WTC11 (cell line): ENCODE measurements around the gene FHIT. TPM values are rescaled to one million over a fixed set of nuclear protein-coding genes. Genes with fewer than 3 reads are reported as not detected.

ENCODE experiments used
- ATAC-seq: fragments of 200-7000 bp; cut with Tn5 transposase; 2 replicates; pipeline ENCODE4 v1.10.0; 2021; ENCODE audit warnings: mild to moderate bottlenecking, moderate library complexity
- CTCF ChIA-PET: fragments of 300-600 bp; sonication (Branson Sonifier 250); formaldehyde crosslinking; loops from one replicate; lab custom pipeline; 2021; ENCODE audit warnings: antibody characterized with exemption; lab: Charles Lee
- POLR2A ChIA-PET: fragments of 350-600 bp; sonication (Branson Sonifier 250); formaldehyde crosslinking; loops from one replicate; lab custom pipeline; 2021; ENCODE audit warnings: antibody characterized with exemption; lab: Charles Lee
- DNase-seq: peaks from one replicate; pipeline ENCODE4 v3.0.0; 2021; ENCODE audit warnings: low spot score
- H3K27ac Mint-ChIP-seq: 2 replicates; pipeline ENCODE4 v1.8.0; 2021; ENCODE audit warnings: mixed read lengths
- H3K27me3 Mint-ChIP-seq: 2 replicates; pipeline ENCODE4 v1.8.0; 2021; ENCODE audit warnings: low read depth, mild to moderate bottlenecking, moderate library complexity, mixed read lengths
- H3K36me3 Mint-ChIP-seq: 2 replicates; pipeline ENCODE4 v1.8.0; 2021; ENCODE audit warnings: mixed read lengths
- H3K4me1 Mint-ChIP-seq: 2 replicates; pipeline ENCODE4 v1.8.0; 2022; ENCODE audit warnings: mixed read lengths
- H3K4me3 Mint-ChIP-seq: 2 replicates; pipeline ENCODE4 v1.8.0; 2021; ENCODE audit warnings: mild to moderate bottlenecking, moderate library complexity, mixed read lengths
- H3K9me3 Mint-ChIP-seq: 2 replicates; pipeline ENCODE4 v1.8.0; 2021; ENCODE audit warnings: mixed read lengths
- ATF6 ChIP-seq: sonication (generic); formaldehyde crosslinking; IDR thresholded peaks from 2 replicates; pipeline ENCODE4 v1.8.1; 2023; ENCODE audit warnings: mild to moderate bottlenecking, missing genetic modification reagents
- CTCF ChIP-seq: fragments of 200-600 bp; IDR thresholded peaks from 2 replicates; pipeline ENCODE4 v1.8.0; 2022; ENCODE audit warnings: antibody characterized with exemption
- E2F1 ChIP-seq: sonication (generic); formaldehyde crosslinking; IDR thresholded peaks from 2 replicates; pipeline ENCODE4 v1.8.0; 2022; ENCODE audit warnings: mild to moderate bottlenecking, missing genetic modification reagents
- ERG ChIP-seq: fragments of 250-450 bp; sonication (Bioruptor Pico); IDR thresholded peaks from 2 replicates; pipeline ENCODE4 v1.8.0; 2021; ENCODE audit warnings: mild to moderate bottlenecking
- ESRRA ChIP-seq: sonication (generic); formaldehyde crosslinking; IDR thresholded peaks from 2 replicates; pipeline ENCODE4 v1.8.1; 2022; ENCODE audit warnings: mild to moderate bottlenecking, missing genetic modification reagents, borderline replicate concordance
- FOXJ3 ChIP-seq: sonication (generic); formaldehyde crosslinking; IDR thresholded peaks from 2 replicates; pipeline ENCODE4 v1.9.0; 2021; ENCODE audit warnings: missing genetic modification reagents, mild to moderate bottlenecking, borderline replicate concordance
- FOXK1 ChIP-seq: sonication (generic); formaldehyde crosslinking; IDR thresholded peaks from 2 replicates; pipeline ENCODE4 v1.8.0; 2022; ENCODE audit warnings: mild to moderate bottlenecking, moderate library complexity, missing genetic modification reagents
- GTF2I ChIP-seq: fragments of 250-450 bp; sonication (Bioruptor Pico); conservative IDR thresholded peaks from 2 replicates; pipeline ENCODE4 v1.4.0; 2021; ENCODE audit warnings: mild to moderate bottlenecking
- HMGA2 ChIP-seq: fragments of 250-450 bp; sonication (Bioruptor Pico); IDR thresholded peaks from 2 replicates; pipeline ENCODE4 v1.4.0; 2021; ENCODE audit warnings: mild to moderate bottlenecking, moderate library complexity
- MLX ChIP-seq: sonication (generic); formaldehyde crosslinking; IDR thresholded peaks from 2 replicates; pipeline ENCODE4 v1.8.1; 2023; ENCODE audit warnings: mild to moderate bottlenecking, missing genetic modification reagents, moderate library complexity
- MXD4 ChIP-seq: fragments of 250-450 bp; sonication (Bioruptor Pico); IDR thresholded peaks from 2 replicates; pipeline ENCODE4 v1.8.0; 2021; ENCODE audit warnings: mild to moderate bottlenecking, moderate library complexity, borderline replicate concordance
- NFYB ChIP-seq: sonication (generic); formaldehyde crosslinking; conservative IDR thresholded peaks from 2 replicates; pipeline ENCODE4 v1.8.0; 2022; ENCODE audit warnings: low read depth, missing genetic modification reagents
- OVOL2 ChIP-seq: fragments of 250-450 bp; sonication (Bioruptor Pico); IDR thresholded peaks from 2 replicates; pipeline ENCODE4 v1.9.0; 2021; ENCODE audit warnings: mild to moderate bottlenecking, borderline replicate concordance
- RELA ChIP-seq: sonication (generic); formaldehyde crosslinking; IDR thresholded peaks from 2 replicates; pipeline ENCODE4 v1.8.1; 2022; ENCODE audit warnings: missing genetic modification reagents, mild to moderate bottlenecking, borderline replicate concordance
- RORB ChIP-seq: fragments of 250-450 bp; sonication (Bioruptor Pico); IDR thresholded peaks from 2 replicates; pipeline ENCODE4 v1.9.0; 2021; ENCODE audit warnings: mild to moderate bottlenecking
- SP1 ChIP-seq: sonication (generic); formaldehyde crosslinking; conservative IDR thresholded peaks from 2 replicates; pipeline ENCODE4 v1.8.1; 2022; ENCODE audit warnings: missing genetic modification reagents
- TCF7 ChIP-seq: sonication (generic); formaldehyde crosslinking; IDR thresholded peaks from 2 replicates; pipeline ENCODE4 v1.8.0; 2022; ENCODE audit warnings: mild to moderate bottlenecking, low read depth, missing genetic modification reagents, moderate library complexity
- TEAD4 ChIP-seq: sonication (generic); formaldehyde crosslinking; IDR thresholded peaks from 2 replicates; pipeline ENCODE4 v1.8.0; 2022; ENCODE audit warnings: mild to moderate bottlenecking, missing genetic modification reagents
- ZBTB43 ChIP-seq: sonication (generic); formaldehyde crosslinking; IDR thresholded peaks from 2 replicates; pipeline ENCODE4 v1.8.1; 2023; ENCODE audit warnings: mild to moderate bottlenecking, missing genetic modification reagents
- ZMAT4 ChIP-seq: fragments of 250-450 bp; sonication (Bioruptor Pico); IDR thresholded peaks from 2 replicates; pipeline ENCODE4 v1.9.0; 2021; ENCODE audit warnings: mild to moderate bottlenecking
- ZNF232 ChIP-seq: sonication (generic); formaldehyde crosslinking; IDR thresholded peaks from 2 replicates; pipeline ENCODE4 v1.8.0; 2022; ENCODE audit warnings: mild to moderate bottlenecking, missing genetic modification reagents
- ZNF416 ChIP-seq: fragments of 250-450 bp; sonication (Bioruptor Pico); IDR thresholded peaks from 2 replicates; pipeline ENCODE4 v1.9.0; 2021; ENCODE audit warnings: mild to moderate bottlenecking, inconsistent platforms
- ZNF512 ChIP-seq: sonication (generic); formaldehyde crosslinking; IDR thresholded peaks from 2 replicates; pipeline ENCODE4 v1.8.1; 2022; ENCODE audit warnings: missing genetic modification reagents, borderline replicate concordance
- ZNF671 ChIP-seq: fragments of 250-450 bp; sonication (Bioruptor Pico); IDR thresholded peaks from 2 replicates; pipeline ENCODE4 v1.8.0; 2021; ENCODE audit warnings: mild to moderate bottlenecking
- total RNA-seq: library from RNA; stranded (reverse); gene quantifications from 3 replicates; pipeline ENCODE4 v1.2.3, GENCODE V29; 2021

The FHIT gene
- total RNA-seq, 1 experiment from 2014 or later = 2.6 TPM

GRCh38 chr3:60015032-60015705 is 1236.1 kb downstream of the FHIT start:
- H3K9me3 Mint-ChIP-seq = 0 out of 2 replicates have a peak, but pooled peaks cover 10% of the 10 kb centered on the region
- POLR2A ChIA-PET = no interaction called here
- H3K27me3 Mint-ChIP-seq = no peaks in the 10 kb centered on the region
- no peak overlapping the region for H3K4me3 Mint-ChIP-seq
- CTCF ChIA-PET = no interaction called here
- TF ChIP-seq NFYB (CRISPR knock-in tag) (no peak), ESRRA (CRISPR knock-in tag) (no peak), ATF6 (CRISPR knock-in tag) (no peak), ZNF671 (CRISPR knock-in tag) (no peak), GTF2I (CRISPR knock-in tag) (no peak), ZNF232 (CRISPR knock-in tag) (no peak), ZBTB43 (CRISPR knock-in tag) (no peak), SP1 (CRISPR knock-in tag) (no peak)
- TF ChIP-seq, all 79 proteins: peak for 0
- ATAC-seq = no peak
- peaks cover 14% of the 10 kb centered on the region for H3K4me1 Mint-ChIP-seq
- H3K36me3 Mint-ChIP-seq = no peaks in the 10 kb centered on the region
- DNase-seq = no peak
- no peak overlapping the region for H3K27ac Mint-ChIP-seq

GRCh38 chr3:60013241-60013640 is 1238.0 kb downstream of the FHIT start:
- DNase-seq = no peak
- CTCF ChIA-PET = no interaction called here
- ATAC-seq = no peak
- TF ChIP-seq E2F1 (no peak), TEAD4 (CRISPR knock-in tag) (no peak), ZNF671 (CRISPR knock-in tag) (no peak), FOXJ3 (CRISPR knock-in tag) (no peak), ZNF416 (CRISPR knock-in tag) (no peak), TCF7 (CRISPR knock-in tag) (no peak), ERG (CRISPR knock-in tag) (no peak), RELA (CRISPR knock-in tag) (no peak), MXD4 (CRISPR knock-in tag) (no peak), NFYB (CRISPR knock-in tag) (no peak), ZMAT4 (CRISPR knock-in tag) (no peak), MLX (CRISPR knock-in tag) (no peak), RORB (CRISPR knock-in tag) (no peak), FOXK1 (CRISPR knock-in tag) (no peak), CTCF (no peak), ZNF512 (CRISPR knock-in tag) (no peak), OVOL2 (CRISPR knock-in tag) (no peak), HMGA2 (CRISPR knock-in tag) (no peak)
- Mint-ChIP-seq H3K9me3 (0 out of 2 replicates have a peak, but pooled peaks cover 10% of the 10 kb centered on the region), H3K36me3 (no peaks in the 10 kb centered on the region), H3K27ac (no peak overlapping the region), H3K4me3 (no peak overlapping the region), H3K27me3 (no peaks in the 10 kb centered on the region), H3K4me1 (peaks cover 21% of the 10 kb centered on the region)
- POLR2A ChIA-PET = no interaction called here
